ENCODE results near the gene GSS.

DNA sequence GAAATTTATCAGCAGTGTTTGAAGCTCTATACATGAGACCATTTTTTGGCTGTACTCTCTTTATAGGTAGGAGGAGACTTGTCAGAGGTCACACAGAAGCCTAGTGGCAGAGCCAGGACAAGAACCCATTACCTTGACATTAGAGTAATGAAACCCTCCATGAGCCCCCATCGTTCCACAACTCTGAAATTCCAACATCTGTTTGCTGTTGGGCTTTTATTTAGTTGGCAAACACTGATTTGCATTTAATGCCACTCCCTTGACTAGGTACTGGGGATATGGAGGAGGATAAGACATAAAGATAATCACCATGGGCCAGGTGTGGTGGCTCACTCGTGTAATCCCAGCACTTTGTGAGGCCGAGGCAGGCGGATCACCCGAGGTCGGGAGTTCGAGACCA is 1.6 kb downstream of the GSS start:
- no peak for TF ChIP-seq EZH2 (IDR thresholded peaks at IDR 0.05; ENCODE audit: low read depth)
- TF ChIP-seq, protein P1, sequence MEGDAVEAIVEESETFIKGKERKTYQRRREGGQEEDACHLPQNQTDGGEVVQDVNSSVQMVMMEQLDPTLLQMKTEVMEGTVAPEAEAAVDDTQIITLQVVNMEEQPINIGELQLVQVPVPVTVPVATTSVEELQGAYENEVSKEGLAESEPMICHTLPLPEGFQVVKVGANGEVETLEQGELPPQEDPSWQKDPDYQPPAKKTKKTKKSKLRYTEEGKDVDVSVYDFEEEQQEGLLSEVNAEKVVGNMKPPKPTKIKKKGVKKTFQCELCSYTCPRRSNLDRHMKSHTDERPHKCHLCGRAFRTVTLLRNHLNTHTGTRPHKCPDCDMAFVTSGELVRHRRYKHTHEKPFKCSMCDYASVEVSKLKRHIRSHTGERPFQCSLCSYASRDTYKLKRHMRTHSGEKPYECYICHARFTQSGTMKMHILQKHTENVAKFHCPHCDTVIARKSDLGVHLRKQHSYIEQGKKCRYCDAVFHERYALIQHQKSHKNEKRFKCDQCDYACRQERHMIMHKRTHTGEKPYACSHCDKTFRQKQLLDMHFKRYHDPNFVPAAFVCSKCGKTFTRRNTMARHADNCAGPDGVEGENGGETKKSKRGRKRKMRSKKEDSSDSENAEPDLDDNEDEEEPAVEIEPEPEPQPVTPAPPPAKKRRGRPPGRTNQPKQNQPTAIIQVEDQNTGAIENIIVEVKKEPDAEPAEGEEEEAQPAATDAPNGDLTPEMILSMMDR (conservative IDR thresholded peaks at IDR 0.05) = no peak
